IPS-18a (cell line): ENCODE measurements around the gene ZNF611.
A peak's percentile ranks its signal among the peaks of the same experiment; 100 is the strongest.
"Not testable (repeated sequence)": the region's sequence is repeated elsewhere in the genome, so short reads cannot be mapped to it uniquely, and the experiment has no call there.

Experiments used
- H3K27ac ChIP-seq: one replicate; pipeline ENCODE4 v1.5.1; 2013; ENCODE audit warnings: low read length
- H3K27me3 ChIP-seq: one replicate; pipeline ENCODE4 v1.6.1; 2013; ENCODE audit warnings: mild to moderate bottlenecking, low read length; ENCODE audit not compliant: control insufficient read depth, insufficient read depth
- H3K36me3 ChIP-seq: one replicate; pipeline ENCODE4 v1.6.1; 2013; ENCODE audit warnings: low read depth, low read length; ENCODE audit not compliant: control insufficient read depth
- H3K4me1 ChIP-seq: one replicate; pipeline ENCODE4 v1.6.1; 2013; ENCODE audit warnings: low read depth, low read length; ENCODE audit not compliant: control insufficient read depth
- H3K4me3 ChIP-seq: one replicate; pipeline ENCODE4 v1.5.1; 2013; ENCODE audit warnings: low read length
- H3K9ac ChIP-seq: one replicate; pipeline ENCODE4 v1.6.1; 2013; ENCODE audit warnings: mild to moderate bottlenecking, low read length, moderate library complexity
- H3K9me3 ChIP-seq: one replicate; pipeline ENCODE4 v1.6.1; 2013; ENCODE audit warnings: low read depth, low read length; ENCODE audit not compliant: control insufficient read depth

Gene ZNF611

GRCh38 chr19:52735734-52736133 lies 890 bp upstream of the ZNF611 start:
- Histone ChIP-seq H3K4me3 (peak overlapping the region; percentile 99), H3K36me3 (no peaks in the 10 kb centered on the region), H3K9ac (no peak overlapping the region), H3K27ac (no peak overlapping the region), H3K4me1 (peaks cover 14% of the 10 kb centered on the region), H3K27me3 (peaks cover 7% of the 10 kb centered on the region), H3K9me3 (no peaks in the 10 kb centered on the region)

GRCh38 chr19:52734331-52734892 lies 432 bp downstream of the ZNF611 start:
- Histone ChIP-seq H3K27me3 (peaks cover 7% of the 10 kb centered on the region), H3K9ac (peak overlapping the region; percentile 86), H3K36me3 (no peaks in the 10 kb centered on the region), H3K4me3 (peak overlapping the region; percentile 99), H3K4me1 (peaks cover 14% of the 10 kb centered on the region), H3K9me3 (no peaks in the 10 kb centered on the region), H3K27ac (no peak overlapping the region)

- not testable (repeated sequence) for H3K27me3 ChIP-seq, H3K4me3 ChIP-seq
Observed at GRCh38 chr19:52726051-52726450, 8.8 kb downstream of the ZNF611 start.

GRCh38 chr19:52725528-52725961 lies 9.3 kb downstream of the ZNF611 start:
- Histone ChIP-seq H3K36me3 (peaks cover 4% of the 10 kb centered on the region), H3K27ac (no peak overlapping the region), H3K4me3 (no peak overlapping the region), H3K9ac (no peak overlapping the region), H3K9me3 (no peaks in the 10 kb centered on the region), H3K4me1 (no peaks in the 10 kb centered on the region), H3K27me3 (no peaks in the 10 kb centered on the region)

More at GRCh38 chr19:52726051-52726450, 8.8 kb downstream of the ZNF611 start:
- H3K9me3 ChIP-seq, H3K4me1 ChIP-seq, H3K36me3 ChIP-seq, H3K27ac ChIP-seq, H3K9ac ChIP-seq: not testable (repeated sequence)

GRCh38 chr19:52724701-52725514 lies 9.9 kb downstream of the ZNF611 start:
- Histone ChIP-seq H3K36me3 (peaks cover 4% of the 10 kb centered on the region), H3K27me3 (no peaks in the 10 kb centered on the region), H3K27ac (no peak overlapping the region), H3K9me3 (no peaks in the 10 kb centered on the region), H3K4me3 (no peak overlapping the region), H3K9ac (no peak overlapping the region), H3K4me1 (no peaks in the 10 kb centered on the region)

- H3K4me3 ChIP-seq, H3K27me3 ChIP-seq, H3K9ac ChIP-seq, H3K27ac ChIP-seq, H3K4me1 ChIP-seq, H3K36me3 ChIP-seq, H3K9me3 ChIP-seq: not testable (repeated sequence)
Observed at GRCh38 chr19:52723907-52724598, 10.8 kb downstream of the ZNF611 start.

- peaks cover 9% of the 10 kb centered on the region for H3K27me3 ChIP-seq
- H3K4me1 ChIP-seq: peaks cover 5% of the 10 kb centered on the region
- H3K27ac ChIP-seq: no peak overlapping the region
- H3K9ac ChIP-seq: no peak overlapping the region
- H3K36me3 ChIP-seq: peaks cover 2% of the 10 kb centered on the region
- no peaks in the 10 kb centered on the region for H3K9me3 ChIP-seq
- no peak overlapping the region for H3K4me3 ChIP-seq
Observed at GRCh38 chr19:52722062-52723003, 12.5 kb downstream of the ZNF611 start.

GRCh38 chr19:52720541-52720940 lies 14.3 kb downstream of the ZNF611 start:
- not testable (repeated sequence) for H3K27ac ChIP-seq, H3K36me3 ChIP-seq, H3K9me3 ChIP-seq, H3K9ac ChIP-seq, H3K4me3 ChIP-seq
- Histone ChIP-seq H3K4me1 (peaks cover 15% of the 10 kb centered on the region), H3K27me3 (peaks cover 11% of the 10 kb centered on the region)

GRCh38 chr19:52716522-52716921 lies 18.3 kb downstream of the ZNF611 start:
- Histone ChIP-seq H3K27ac (no peak overlapping the region), H3K36me3 (peaks cover 5% of the 10 kb centered on the region), H3K27me3 (peaks cover 18% of the 10 kb centered on the region), H3K9me3 (no peaks in the 10 kb centered on the region), H3K9ac (no peak overlapping the region), H3K4me1 (peaks cover 22% of the 10 kb centered on the region), H3K4me3 (peak overlapping the region; percentile 34)

GRCh38 chr19:52715902-52716301 lies 18.9 kb downstream of the ZNF611 start:
- not testable (repeated sequence) for H3K36me3 ChIP-seq, H3K9me3 ChIP-seq, H3K4me3 ChIP-seq, H3K9ac ChIP-seq, H3K27ac ChIP-seq
- H3K27me3 ChIP-seq: peaks cover 18% of the 10 kb centered on the region
- peaks cover 22% of the 10 kb centered on the region for H3K4me1 ChIP-seq

GRCh38 chr19:52715330-52715729 lies 19.5 kb downstream of the ZNF611 start:
- H3K27ac ChIP-seq, H3K9ac ChIP-seq, H3K9me3 ChIP-seq, H3K36me3 ChIP-seq, H3K4me3 ChIP-seq: not testable (repeated sequence)
- peaks cover 18% of the 10 kb centered on the region for H3K27me3 ChIP-seq
- peaks cover 22% of the 10 kb centered on the region for H3K4me1 ChIP-seq
